ENCODE data around the gene SDK2. TPM values are rescaled to one million over a fixed set of nuclear protein-coding genes. Genes with fewer than 3 reads are reported as not detected.
A peak's percentile ranks its signal among the peaks of the same experiment; 100 is the strongest.

The SDK2 gene
- total and polyA plus RNA-seq, 2 of the 8 experiments (the other 6 are each of a cell fraction or from before 2014, with no cell fraction given), result 3.9 to 4.1 TPM

DNA sequence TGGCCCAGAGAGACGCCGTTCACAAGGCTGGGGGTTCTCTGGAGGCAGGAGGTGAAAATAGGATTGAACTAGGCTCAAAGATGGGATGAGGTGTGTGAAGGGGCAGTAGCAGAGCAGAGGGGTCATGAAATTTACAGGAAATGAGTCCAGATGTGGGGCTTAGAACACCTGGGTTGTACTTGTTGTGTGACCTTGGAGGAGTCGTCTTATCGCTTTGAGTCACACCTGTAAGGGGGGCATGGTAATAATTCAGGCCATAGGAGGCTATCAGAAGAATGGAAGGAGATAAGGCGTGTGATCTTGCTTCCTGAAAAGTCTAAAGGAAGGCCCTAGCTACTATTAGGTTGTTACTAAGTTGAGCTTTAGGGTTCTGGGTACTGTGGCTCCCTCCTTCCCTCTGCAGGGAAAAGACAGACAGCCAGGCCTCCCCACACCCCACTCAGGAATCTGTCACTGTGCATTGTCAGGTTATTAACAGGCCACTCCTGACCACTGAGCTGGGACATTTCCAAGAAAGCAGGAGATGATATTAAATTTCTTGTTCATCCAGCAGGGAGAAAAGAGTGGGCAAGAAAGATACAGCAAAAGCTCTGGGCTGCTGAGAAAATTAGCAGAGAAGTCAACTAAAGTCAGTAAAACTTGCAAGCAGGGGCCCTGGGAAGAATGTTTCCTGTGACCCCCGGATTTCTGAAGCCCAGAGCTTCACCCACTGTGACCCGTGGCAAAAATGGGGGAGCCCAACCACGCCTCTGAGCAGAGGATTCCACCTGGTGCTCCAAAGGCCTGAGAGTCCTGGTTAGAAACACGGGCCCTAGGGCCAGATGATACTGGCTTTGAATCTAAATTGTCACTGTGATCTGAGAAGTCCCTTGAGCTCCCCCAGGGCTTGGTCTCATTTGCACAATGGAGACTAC is 326.5 kb downstream of the SDK2 start:
- H3K18ac ChIP-seq (ENCODE audit: extremely low read depth, low read length), result no peak overlapping the region
- no peak overlapping the region for H3K4me3 ChIP-seq (ENCODE audit: extremely low read depth in 1 of 4, insufficient read depth in 2 of 4, low read depth in 3 of 4, low read length in 4 of 4)
- peaks cover 0 to 7% (median 3%) of the 10 kb centered on the region in 4 experiments; a peak in 3 of 7 replicates for H3K27me3 ChIP-seq (replicated peaks in 1 of 4; ENCODE audit: control insufficient read depth in 3 of 4, extremely low read depth in 1 of 4, insufficient read depth in 3 of 4, low read length in 3 of 4)
- no peak overlapping the region for H2BK12ac ChIP-seq (ENCODE audit: low read depth, low read length)
- H4K5ac ChIP-seq (ENCODE audit: insufficient read length, low read depth, low read length), result no peak overlapping the region
- no peaks in the 10 kb centered on the region for H3K79me2 ChIP-seq (ENCODE audit: control insufficient read depth in 1 of 2, insufficient read depth in 2 of 2, low read length in 2 of 2)
- H2AFZ ChIP-seq (ENCODE audit: low read length), result no peak overlapping the region
- no peaks in the 10 kb centered on the region for H3K9me3 ChIP-seq (ENCODE audit: insufficient read depth in 2 of 2, low read depth in 1 of 2, low read length in 1 of 2)
- no peak overlapping the region for H3K27ac ChIP-seq (ENCODE audit: low read depth, low read length)
- no peak overlapping the region for H3K23ac ChIP-seq (ENCODE audit: insufficient read length)
- no peak overlapping the region for H2BK5ac ChIP-seq (ENCODE audit: low read depth, low read length)
- 90% methylated on average over 7 of the region's 9 CpGs; no CpG with 5 or more reads in 1 of the 2 experiments for WGBS, 2 experiments (ENCODE audit: extremely low coverage in 1 of 2, insufficient coverage in 1 of 2, insufficient read length in 1 of 2, insufficient replicate concordance in 2 of 2, low coverage in 1 of 2, low lambda C conversion rate in 2 of 2, missing lambda C conversion rate in 1 of 2)
- H4K8ac ChIP-seq (ENCODE audit: extremely low read depth, insufficient read depth, low read length), result peak overlapping the region; percentile 45; the same call in 1 of the 2 replicates
- H3K23me2 ChIP-seq (ENCODE audit: low read depth, low read length), result no peaks in the 10 kb centered on the region
- no peak overlapping the region for H2BK120ac ChIP-seq (replicated peaks; ENCODE audit: low read depth, low read length)
- H2BK20ac ChIP-seq (ENCODE audit: low read length), result 0 out of 2 replicates have a peak overlapping the region, but pooled peaks have one; percentile 64
- H3K79me1 ChIP-seq (ENCODE audit: low read depth, low read length), result no peaks in the 10 kb centered on the region
- no peak overlapping the region for H4K91ac ChIP-seq (replicated peaks; ENCODE audit: insufficient read length, low read length)
- no peak overlapping the region for H3K56ac ChIP-seq (replicated peaks; ENCODE audit: insufficient read length, low read depth, low read length)
- H3K4me2 ChIP-seq (ENCODE audit: insufficient read depth in 1 of 2, low read depth in 2 of 2, low read length in 2 of 2), result no peak overlapping the region
- peak overlapping the region; percentile 27 for H3K14ac ChIP-seq (ENCODE audit: insufficient read length)
- no peak overlapping the region; the same call in 1 of the 2 replicates for H2BK15ac ChIP-seq (ENCODE audit: low read length)
- no peak overlapping the region for H3K4ac ChIP-seq (replicated peaks; ENCODE audit: insufficient read length, low read depth, low read length)
- DNase-seq (ENCODE audit: low read depth in 1 of 2, low spot score in 2 of 2) (no peak), FAIRE-seq (no peak)
- TF ChIP-seq BCL11A (IDR thresholded peaks at IDR 0.05; ENCODE audit: low read depth in 2 of 2, low read length in 2 of 2) (no peak), RNF2 (IDR thresholded peaks at IDR 0.05; ENCODE audit: borderline replicate concordance, low read depth, low read length, missing control alignments, poor library complexity, severe bottlenecking) (no peak), EZH2 (IDR thresholded peaks at IDR 0.05; ENCODE audit: low read depth, low read length, severe bottlenecking) (no peak), CBX5 (IDR thresholded peaks at IDR 0.05; ENCODE audit: low read depth, low read length) (no peak), TAF1 (IDR thresholded peaks at IDR 0.05; ENCODE audit: low read depth, low read length) (no peak), SP2 (IDR thresholded peaks at IDR 0.05; ENCODE audit: low read length) (no peak), SP1 (IDR thresholded peaks at IDR 0.05; ENCODE audit: low read depth, low read length) (no peak)
- POLR2A ChIA-PET (ENCODE audit: partially characterized antibody), result no interaction called here
- no peak overlapping the region for H3K9ac ChIP-seq (replicated peaks in 1 of 4; ENCODE audit: extremely low read depth in 1 of 4, low read depth in 3 of 4, low read length in 3 of 4)
- no peaks in the 10 kb centered on the region for H4K20me1 ChIP-seq (replicated peaks in 1 of 2; ENCODE audit: control insufficient read depth in 1 of 2, insufficient read depth in 2 of 2, low read length in 2 of 2)
- no peak overlapping the region for H2AK5ac ChIP-seq (ENCODE audit: low read depth, low read length)
- H3K36me3 ChIP-seq (ENCODE audit: control insufficient read depth in 2 of 4, insufficient read depth in 4 of 4, low read length in 3 of 4), result no peaks in the 10 kb centered on the region
- CTCF ChIA-PET (ENCODE audit: partially characterized antibody), result interaction anchor here (0.6 to 2.9 kb wide), 7 partner anchors 11 to 600 kb away, joined by 3 to 16 read pairs (median 3); no protein-coding TSS in a partner anchor
- H3K4me1 ChIP-seq (replicated peaks in 1 of 4; ENCODE audit: control insufficient read depth in 3 of 4, insufficient read depth in 4 of 4, low read length in 3 of 4), result peaks cover 0 to 9% (median 3%) of the 10 kb centered on the region in 4 experiments; a peak in 6 of 7 replicates
